Muscle of leg (tissue), 11 donors: ENCODE measurements around the gene FSHR. TPM values are rescaled to one million over a fixed set of nuclear protein-coding genes. Genes with fewer than 3 reads are reported as not detected.

Experiments used
- DNase-seq: peaks from one replicate; pipeline ENCODE4 v3.0.0; 2013
- H3K27ac ChIP-seq: one replicate; pipeline ENCODE4 v1.5.1; 2013; ENCODE audit warnings: mild to moderate bottlenecking, low read length, control low read depth
- H3K27me3 ChIP-seq: one replicate; pipeline ENCODE4 v1.6.1; 2013; ENCODE audit warnings: low read length; ENCODE audit not compliant: control insufficient read depth, insufficient read depth
- H3K36me3 ChIP-seq: one replicate; pipeline ENCODE4 v1.6.1; 2013; ENCODE audit warnings: low read length; ENCODE audit not compliant: control insufficient read depth, insufficient read depth
- H3K4me1 ChIP-seq: one replicate; pipeline ENCODE4 v1.6.1; 2013; ENCODE audit warnings: low read length; ENCODE audit not compliant: control insufficient read depth, insufficient read depth
- H3K4me3 ChIP-seq: one replicate; pipeline ENCODE4 v1.5.1; 2013; ENCODE audit warnings: low read length, control low read depth
- H3K9me3 ChIP-seq: replicated peaks from 2 replicates; pipeline ENCODE4 v1.6.1; 2013; ENCODE audit warnings: low read depth, low read length; ENCODE audit not compliant: control insufficient read depth
- WGBS: methylation state at CpG from one replicate; pipeline ENCODE4 v1.1.5; 2013; ENCODE audit warnings: missing lambda C conversion rate; ENCODE audit not compliant: insufficient coverage; 5-methylcytosine and 5-hydroxymethylcytosine counted together
- polyA plus RNA-seq, 8 donors: library from polyadenylated mRNA; unstranded; fragments of 120-200 nt; gene quantifications; one replicate each; pipeline versions ENCODE4 v1.2.1 to v1.2.3, GENCODE V29; 2013; ENCODE audit warnings: inconsistent platforms in 1 of 8, low replicate concordance in 1 of 8; ENCODE audit not compliant: insufficient read length in 8 of 8, insufficient read depth in 1 of 8
- total RNA-seq: library from RNA; stranded (reverse); fragments of 120-200 nt; gene quantifications from one replicate; pipeline ENCODE4 v1.2.4, GENCODE V29; 2013

The FSHR gene
- total and polyA plus RNA-seq, 9 donors = 0.28 to 1.7 (median 0.44) TPM

DNA sequence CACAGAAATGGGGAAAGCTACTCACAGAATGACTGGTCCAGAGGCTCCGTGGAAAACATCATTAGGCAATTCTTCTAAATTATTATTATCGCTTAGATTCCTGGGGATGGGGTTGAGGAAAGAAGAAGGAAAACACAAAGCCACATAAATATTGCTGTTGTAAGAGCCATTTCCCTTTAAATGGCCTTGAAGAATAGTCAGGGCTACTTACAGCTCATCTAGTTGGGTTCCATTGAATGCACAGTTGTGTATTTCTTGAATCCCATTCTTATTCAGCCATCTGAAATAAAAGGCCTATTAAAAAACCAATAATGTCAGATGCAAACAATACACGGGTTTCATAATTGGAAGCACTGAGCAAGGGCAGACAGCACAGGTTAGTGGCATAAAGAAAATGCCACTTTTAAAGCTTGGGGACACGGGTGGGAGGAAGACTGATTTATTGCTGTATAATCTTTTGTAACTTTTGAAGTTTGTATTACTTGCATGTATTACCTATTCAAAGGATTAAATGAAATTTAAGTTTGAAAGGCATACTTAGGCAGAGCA is 171.4 kb downstream of the FSHR start:
- H3K4me3 ChIP-seq = no peak overlapping the region
- H3K9me3 ChIP-seq = no peaks in the 10 kb centered on the region
- no peak for DNase-seq
- no peaks in the 10 kb centered on the region for H3K36me3 ChIP-seq
- H3K4me1 ChIP-seq = no peaks in the 10 kb centered on the region
- H3K27me3 ChIP-seq = peaks cover 2% of the 10 kb centered on the region
- H3K27ac ChIP-seq = no peak overlapping the region
- no CpG with 5 or more reads among the region's 4 CpGs for WGBS

DNA sequence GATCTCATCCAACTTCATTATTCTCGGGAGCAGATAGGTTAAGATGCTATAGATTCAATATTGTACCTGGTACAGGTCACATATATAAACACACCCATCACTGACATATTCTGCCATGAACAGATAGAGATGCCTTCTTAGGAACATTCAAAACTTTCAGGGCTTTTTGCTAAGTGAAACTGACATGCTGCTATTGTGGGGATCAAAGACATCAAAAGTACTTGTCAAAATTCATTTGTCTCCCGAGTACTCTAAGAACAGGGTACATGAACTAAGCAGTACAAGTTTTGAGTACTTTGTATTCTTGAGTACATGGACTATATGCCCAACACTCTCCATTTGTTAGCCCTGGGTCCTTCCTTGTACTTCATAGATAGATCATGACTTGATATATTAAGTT is 173.5 kb downstream of the FSHR start:
- Histone ChIP-seq H3K36me3 (no peaks in the 10 kb centered on the region), H3K27ac (no peak overlapping the region), H3K9me3 (no peaks in the 10 kb centered on the region), H3K4me3 (no peak overlapping the region), H3K27me3 (peaks cover 2% of the 10 kb centered on the region), H3K4me1 (no peaks in the 10 kb centered on the region)
- WGBS = no CpG with 5 or more reads among the region's 2 CpGs
- no peak for DNase-seq

GRCh38 chr2:48979691-48980090 is 174.6 kb downstream of the FSHR start:
- no CpG with 5 or more reads among the region's 4 CpGs for WGBS
- H3K27me3 ChIP-seq = peaks cover 2% of the 10 kb centered on the region
- no peaks in the 10 kb centered on the region for H3K9me3 ChIP-seq
- no peak overlapping the region for H3K4me3 ChIP-seq
- H3K36me3 ChIP-seq = no peaks in the 10 kb centered on the region
- DNase-seq = no peak
- no peaks in the 10 kb centered on the region for H3K4me1 ChIP-seq
- no peak overlapping the region for H3K27ac ChIP-seq

GRCh38 chr2:48978131-48978530 is 176.2 kb downstream of the FSHR start:
- Histone ChIP-seq H3K36me3 (no peaks in the 10 kb centered on the region), H3K4me3 (no peak overlapping the region), H3K27ac (no peak overlapping the region), H3K27me3 (peaks cover 2% of the 10 kb centered on the region), H3K9me3 (no peaks in the 10 kb centered on the region), H3K4me1 (no peaks in the 10 kb centered on the region)
- DNase-seq = no peak

- H3K9me3 ChIP-seq = no peaks in the 10 kb centered on the region
- H3K4me3 ChIP-seq = no peak overlapping the region
- no peaks in the 10 kb centered on the region for H3K36me3 ChIP-seq
- DNase-seq = no peak
- H3K27me3 ChIP-seq = no peaks in the 10 kb centered on the region
- H3K27ac ChIP-seq = no peak overlapping the region
- no peaks in the 10 kb centered on the region for H3K4me1 ChIP-seq
- 60% methylated on average over 1 of the region's 2 CpGs for WGBS
Measured at GRCh38 chr2:48971801-48972200, 182.5 kb downstream of the FSHR start.

GRCh38 chr2:48968011-48968410 is 186.3 kb downstream of the FSHR start:
- WGBS = 67% methylated on average over 1 of the region's 4 CpGs
- Histone ChIP-seq H3K27me3 (no peaks in the 10 kb centered on the region), H3K36me3 (no peaks in the 10 kb centered on the region), H3K4me1 (no peaks in the 10 kb centered on the region), H3K4me3 (no peak overlapping the region), H3K27ac (no peak overlapping the region), H3K9me3 (no peaks in the 10 kb centered on the region)
- DNase-seq = no peak

DNA sequence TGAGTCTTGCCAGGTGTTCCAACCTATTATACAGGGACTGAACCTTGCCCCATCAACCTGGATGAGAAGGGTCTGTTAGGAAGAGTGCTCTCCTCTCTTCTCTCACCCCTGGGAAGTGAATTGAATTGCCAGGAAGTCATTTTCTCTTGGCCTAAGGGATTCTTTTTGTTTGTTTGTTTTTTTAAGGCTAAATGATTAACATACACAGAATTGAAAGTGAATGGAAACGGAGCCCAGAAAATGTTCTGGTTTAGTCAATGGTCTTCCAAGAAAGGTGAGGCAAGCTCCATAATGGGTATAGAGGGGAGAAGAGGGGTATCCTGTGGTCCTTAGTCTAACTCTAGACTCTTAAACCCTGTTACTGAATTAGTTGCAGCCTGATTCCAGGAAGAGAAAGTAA is 189.1 kb downstream of the FSHR start:
- no peaks in the 10 kb centered on the region for H3K36me3 ChIP-seq
- DNase-seq = no peak
- no peaks in the 10 kb centered on the region for H3K4me1 ChIP-seq
- no CpG with 5 or more reads among the region's 1 CpG for WGBS
- no peak overlapping the region for H3K4me3 ChIP-seq
- H3K27ac ChIP-seq = no peak overlapping the region
- no peaks in the 10 kb centered on the region for H3K27me3 ChIP-seq
- no peaks in the 10 kb centered on the region for H3K9me3 ChIP-seq

DNA sequence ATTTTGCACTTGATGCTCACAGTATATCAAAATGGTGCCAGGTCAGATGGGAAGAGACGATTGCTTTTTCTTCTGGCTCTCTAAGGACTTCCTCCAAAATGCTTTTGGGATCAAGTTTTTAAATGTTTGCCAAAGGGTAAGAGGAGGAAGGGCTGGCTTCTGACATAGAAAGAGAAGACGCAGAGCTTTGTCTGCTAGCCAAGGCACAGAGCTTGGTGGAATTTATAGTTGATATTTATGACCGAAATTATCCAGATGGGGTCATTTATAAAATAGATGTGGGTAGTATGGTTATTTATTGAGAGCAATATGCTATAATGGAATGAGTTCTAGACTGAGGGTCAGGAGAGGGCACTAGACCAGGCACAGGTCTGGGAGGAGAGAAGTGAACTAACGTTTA is 193.3 kb downstream of the FSHR start:
- no peaks in the 10 kb centered on the region for H3K9me3 ChIP-seq
- H3K27ac ChIP-seq = no peak overlapping the region
- 52% methylated on average over 3 of the region's 4 CpGs for WGBS
- no peak overlapping the region for H3K4me3 ChIP-seq
- H3K27me3 ChIP-seq = no peaks in the 10 kb centered on the region
- H3K36me3 ChIP-seq = no peaks in the 10 kb centered on the region
- H3K4me1 ChIP-seq = no peaks in the 10 kb centered on the region
- DNase-seq = no peak

GRCh38 chr2:48954935-48955334 is 199.4 kb downstream of the FSHR start:
- Histone ChIP-seq H3K27me3 (no peaks in the 10 kb centered on the region), H3K27ac (no peak overlapping the region), H3K4me1 (no peaks in the 10 kb centered on the region), H3K36me3 (no peaks in the 10 kb centered on the region), H3K4me3 (no peak overlapping the region), H3K9me3 (no peaks in the 10 kb centered on the region)
- no peak for DNase-seq

DNA sequence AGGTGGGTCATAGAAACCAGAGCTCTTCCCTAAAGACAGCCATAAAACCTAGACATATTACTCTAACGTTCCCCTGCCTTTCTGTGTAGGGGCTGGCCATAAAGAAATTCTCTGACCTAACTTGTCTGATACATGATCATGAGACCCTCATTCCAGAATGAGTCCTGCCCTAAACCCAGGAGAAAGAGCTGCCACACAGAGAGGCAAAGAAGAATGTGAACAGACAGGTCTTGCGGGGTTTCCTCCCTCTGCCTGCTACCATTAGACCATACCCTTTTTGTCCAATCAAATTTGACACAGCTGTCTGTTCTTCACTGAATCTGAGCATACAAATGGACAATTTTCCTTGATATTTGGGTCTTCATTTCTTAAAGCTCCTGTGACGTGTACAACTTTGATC is 200.0 kb downstream of the FSHR start:
- Histone ChIP-seq H3K27ac (no peak overlapping the region), H3K4me1 (no peaks in the 10 kb centered on the region), H3K27me3 (no peaks in the 10 kb centered on the region), H3K36me3 (no peaks in the 10 kb centered on the region), H3K9me3 (no peaks in the 10 kb centered on the region), H3K4me3 (no peak overlapping the region)
- WGBS = 71% methylated on average over 3 of the region's 3 CpGs
- no peak for DNase-seq

GRCh38 chr2:48952614-48953013 is 201.7 kb downstream of the FSHR start:
- Histone ChIP-seq H3K4me1 (no peaks in the 10 kb centered on the region), H3K4me3 (no peak overlapping the region), H3K36me3 (no peaks in the 10 kb centered on the region), H3K27ac (no peak overlapping the region), H3K27me3 (no peaks in the 10 kb centered on the region), H3K9me3 (no peaks in the 10 kb centered on the region)
- DNase-seq = no peak
- no CpG with 5 or more reads among the region's 3 CpGs for WGBS
